Activated CD4-positive, CD25-positive, alpha-beta regulatory T cell treated with anti-CD3 and anti-CD28 coated beads, Interleukin-2, amount 50 U/mL, for 72 hours (primary cell): ENCODE measurements around the gene SLC5A2.
"Not testable (repeated sequence)": the region's sequence is repeated elsewhere in the genome, so short reads cannot be mapped to it uniquely, and the experiment has no call there.

Experiments used
- DNase-seq: peaks from one replicate; pipeline ENCODE4 v3.0.0; 2021

SLC5A2 gene

DNA sequence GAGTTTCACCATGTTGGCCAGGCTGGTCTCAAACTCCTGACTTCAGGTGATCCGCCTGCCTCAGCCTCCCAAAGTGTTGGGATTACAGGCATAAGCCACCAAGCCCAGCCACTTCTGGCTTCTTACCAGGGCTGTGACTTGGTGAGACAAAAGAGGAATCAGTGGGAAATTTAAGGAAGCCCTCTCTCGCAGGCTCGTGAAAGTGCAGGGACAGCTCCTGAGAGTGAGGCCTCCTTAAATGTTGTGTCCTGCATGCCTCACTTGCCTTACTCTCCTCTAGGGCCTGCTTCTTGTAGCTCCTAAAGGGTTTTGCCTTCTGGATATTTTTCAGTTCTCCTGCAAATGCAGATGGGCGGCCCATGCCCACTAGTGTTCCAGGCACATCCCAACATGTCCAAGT is 50.0 kb downstream of the SLC5A2 start:
- no peak for DNase-seq

- DNase-seq = no peak
Observed at GRCh38 chr16:31535737-31536136, 52.8 kb downstream of the SLC5A2 start.

GRCh38 chr16:31536804-31537361 is 54.0 kb downstream of the SLC5A2 start:
- no peak for DNase-seq

- no peak for DNase-seq
Observed at GRCh38 chr16:31537362-31538242, 54.7 kb downstream of the SLC5A2 start.

DNA sequence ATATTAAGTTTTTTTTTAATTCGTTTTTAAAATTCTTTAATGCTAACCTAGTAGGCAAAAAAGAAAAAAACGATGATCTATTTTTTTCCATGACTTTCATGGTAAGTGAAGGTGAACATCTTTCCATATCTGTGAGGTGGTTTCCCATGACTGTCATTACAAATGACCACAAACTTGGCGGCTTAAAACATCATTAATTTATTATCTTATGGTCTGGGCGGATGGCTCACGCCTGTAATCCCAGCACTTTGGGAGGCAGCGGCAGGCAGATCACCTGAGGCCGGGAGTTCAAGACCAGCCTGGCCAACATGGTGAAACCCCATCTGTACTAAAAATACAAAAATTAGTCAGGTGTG is 55.3 kb downstream of the SLC5A2 start:
- not testable (repeated sequence) for DNase-seq

DNA sequence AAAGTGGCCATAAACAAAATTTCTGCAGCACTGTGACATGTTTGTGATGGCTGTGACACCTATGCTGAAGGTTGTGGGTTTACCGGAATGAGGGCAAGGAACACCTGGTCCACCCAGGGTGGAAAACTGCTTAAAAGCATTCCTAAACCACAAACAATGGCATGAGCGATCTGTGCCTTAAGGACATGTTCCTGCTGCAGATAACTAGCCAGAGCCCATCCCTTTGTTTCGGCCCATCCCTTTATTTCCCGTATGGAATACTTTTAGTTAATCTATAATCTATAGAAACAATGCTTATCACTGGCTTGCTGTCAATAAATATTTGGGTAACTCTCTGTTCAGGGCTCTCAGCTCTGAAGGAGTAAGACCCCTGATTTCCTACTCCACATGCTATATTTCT is 56.8 kb downstream of the SLC5A2 start:
- not testable (repeated sequence) for DNase-seq
